Activated naive CD8-positive, alpha-beta T cell (primary cell): ENCODE data around the gene REL.

Experiments used
- H3K27ac Mint-ChIP-seq: one replicate; pipeline ENCODE4 v1.8.0; 2021; ENCODE audit warnings: mixed read lengths
- H3K27me3 Mint-ChIP-seq: one replicate; pipeline ENCODE4 v1.8.0; 2021; ENCODE audit warnings: mixed read lengths
- H3K36me3 Mint-ChIP-seq: one replicate; pipeline ENCODE4 v1.8.0; 2021; ENCODE audit warnings: mixed read lengths
- H3K4me1 Mint-ChIP-seq: one replicate; pipeline ENCODE4 v1.8.0; 2021; ENCODE audit warnings: low read depth, mixed read lengths
- H3K4me3 Mint-ChIP-seq: one replicate; pipeline ENCODE4 v1.8.0; 2021; ENCODE audit warnings: mild to moderate bottlenecking, mixed read lengths
- H3K9me3 Mint-ChIP-seq: one replicate; pipeline ENCODE4 v1.8.0; 2021; ENCODE audit warnings: low read depth, mixed read lengths

REL gene

DNA sequence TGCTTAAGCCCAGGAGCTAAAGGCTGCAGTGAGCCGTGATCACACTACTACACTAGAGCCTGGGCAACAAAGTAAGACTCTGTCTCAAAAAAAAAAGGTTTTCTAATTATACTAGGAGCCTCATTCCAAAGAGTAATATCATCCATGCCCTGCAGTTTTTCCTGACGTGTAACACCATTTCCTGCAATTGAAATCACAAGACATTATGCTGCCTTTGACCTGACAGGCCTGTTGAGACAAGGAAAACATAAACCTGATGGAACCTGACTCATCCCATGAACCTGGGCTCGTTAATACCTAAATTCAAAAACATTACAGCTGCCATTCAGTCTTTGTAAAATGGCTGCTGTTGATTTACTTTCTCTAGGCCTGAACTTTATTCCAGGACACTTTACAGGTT lies 77.4 kb downstream of the REL start:
- Mint-ChIP-seq H3K27me3 (no peaks in the 10 kb centered on the region), H3K36me3 (peaks cover 20% of the 10 kb centered on the region), H3K4me3 (no peak overlapping the region), H3K4me1 (peaks cover 4% of the 10 kb centered on the region), H3K9me3 (no peaks in the 10 kb centered on the region), H3K27ac (no peak overlapping the region)

DNA sequence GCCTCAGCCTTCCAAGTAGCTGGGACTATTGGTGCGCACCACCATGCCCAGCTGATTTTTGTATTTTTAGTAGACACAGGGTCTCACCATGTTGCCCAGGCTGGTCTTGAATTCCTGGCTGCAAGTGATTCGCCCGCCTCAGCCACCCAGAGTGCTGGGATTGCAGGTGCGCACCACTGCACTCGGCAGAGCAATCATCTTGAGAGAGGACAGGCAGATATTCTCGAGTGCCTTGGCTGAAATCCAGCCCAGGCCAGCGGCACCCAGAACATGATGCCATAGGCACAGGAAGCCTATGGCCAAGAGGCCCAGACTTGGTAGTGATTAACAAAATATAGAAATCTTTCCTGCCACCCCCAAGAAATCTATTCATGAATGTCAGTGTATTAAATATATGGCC lies 78.1 kb downstream of the REL start:
- H3K27ac Mint-ChIP-seq: no peak overlapping the region
- H3K36me3 Mint-ChIP-seq: peaks cover 20% of the 10 kb centered on the region
- no peaks in the 10 kb centered on the region for H3K27me3 Mint-ChIP-seq
- no peaks in the 10 kb centered on the region for H3K9me3 Mint-ChIP-seq
- no peak overlapping the region for H3K4me3 Mint-ChIP-seq
- H3K4me1 Mint-ChIP-seq: peaks cover 11% of the 10 kb centered on the region

DNA sequence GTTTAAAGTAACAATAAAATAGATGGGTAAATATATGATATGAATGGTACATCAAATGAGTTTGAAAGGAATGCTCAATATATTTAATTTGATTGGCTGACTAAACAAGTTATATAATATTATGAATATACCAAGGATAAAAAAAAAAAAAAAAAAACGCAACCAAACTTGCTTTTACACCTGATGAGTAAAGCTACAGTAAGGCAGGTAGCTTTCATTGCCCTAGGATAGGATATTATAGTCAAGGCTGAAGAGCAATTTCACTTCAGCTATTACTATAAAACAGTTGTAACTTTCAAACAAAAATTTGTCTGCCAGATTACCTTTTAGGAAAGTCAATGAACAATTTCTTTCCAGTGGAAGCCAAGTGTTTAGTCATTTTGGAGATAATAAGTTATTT lies 79.3 kb downstream of the REL start:
- Mint-ChIP-seq H3K36me3 (peaks cover 21% of the 10 kb centered on the region), H3K4me3 (no peak overlapping the region), H3K9me3 (no peaks in the 10 kb centered on the region), H3K27ac (no peak overlapping the region), H3K27me3 (no peaks in the 10 kb centered on the region), H3K4me1 (peaks cover 22% of the 10 kb centered on the region)

DNA sequence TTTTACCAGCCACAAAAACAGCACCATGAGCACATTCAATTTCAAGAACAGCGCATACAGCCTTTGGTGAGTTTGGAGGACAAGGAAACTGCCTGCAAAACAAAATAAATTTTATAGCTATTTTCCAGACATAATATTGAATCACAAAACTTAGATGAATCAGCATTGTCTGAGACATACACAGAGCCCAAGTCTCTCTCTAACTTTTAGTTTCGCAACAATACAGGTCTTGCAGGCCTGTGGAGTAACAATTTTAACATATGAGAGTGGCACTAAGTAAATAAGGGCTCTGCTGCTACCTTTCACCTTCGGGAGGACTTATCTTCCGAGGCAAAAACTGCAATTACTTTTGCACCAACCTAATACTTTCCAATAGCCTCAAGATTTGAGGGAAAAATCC lies 80.1 kb downstream of the REL start:
- H3K9me3 Mint-ChIP-seq: no peaks in the 10 kb centered on the region
- H3K4me3 Mint-ChIP-seq: no peak overlapping the region
- H3K27me3 Mint-ChIP-seq: no peaks in the 10 kb centered on the region
- H3K27ac Mint-ChIP-seq: no peak overlapping the region
- H3K4me1 Mint-ChIP-seq: peaks cover 28% of the 10 kb centered on the region
- peaks cover 20% of the 10 kb centered on the region for H3K36me3 Mint-ChIP-seq

DNA sequence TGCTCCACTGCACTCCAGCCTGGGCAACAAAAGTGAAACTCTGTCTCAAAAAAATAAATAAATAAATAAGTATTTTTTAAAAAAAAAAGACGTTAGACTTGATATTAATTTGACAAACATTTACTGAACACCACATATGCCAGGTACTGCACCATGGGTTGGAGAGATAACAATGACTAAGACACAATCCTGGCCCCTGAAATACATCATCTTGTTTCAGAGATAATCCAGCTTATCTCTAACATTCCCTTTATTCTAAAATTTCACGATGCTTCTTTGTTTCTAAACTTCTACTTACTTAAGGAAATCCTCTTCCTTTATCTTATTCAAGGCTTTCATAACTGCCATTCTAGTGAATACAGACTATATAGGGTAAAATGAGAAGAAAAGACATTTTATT lies 81.2 kb downstream of the REL start:
- Mint-ChIP-seq H3K4me3 (no peak overlapping the region), H3K4me1 (peaks cover 39% of the 10 kb centered on the region), H3K36me3 (peaks cover 22% of the 10 kb centered on the region), H3K27ac (no peak overlapping the region), H3K9me3 (no peaks in the 10 kb centered on the region), H3K27me3 (no peaks in the 10 kb centered on the region)

DNA sequence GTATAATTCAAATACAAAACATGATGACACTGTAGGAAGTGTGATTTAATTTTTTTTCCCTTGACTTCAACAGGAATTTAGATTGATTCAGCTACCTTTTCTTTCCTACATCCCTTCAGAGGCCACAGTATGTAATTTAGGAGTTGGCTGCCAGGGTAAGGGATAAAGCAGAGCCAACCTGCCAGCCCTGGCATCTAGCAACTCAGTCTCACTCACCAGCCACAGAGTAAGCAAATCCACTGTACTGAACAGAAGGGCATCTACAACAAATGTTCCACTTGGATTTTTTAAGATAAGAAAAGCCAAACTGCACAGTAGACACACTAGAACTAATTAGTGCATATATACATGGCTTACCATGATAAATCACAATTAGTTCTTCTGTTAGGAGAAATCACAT lies 81.8 kb downstream of the REL start:
- no peaks in the 10 kb centered on the region for H3K9me3 Mint-ChIP-seq
- peaks cover 45% of the 10 kb centered on the region for H3K4me1 Mint-ChIP-seq
- H3K4me3 Mint-ChIP-seq: no peak overlapping the region
- H3K27ac Mint-ChIP-seq: no peak overlapping the region
- peaks cover 21% of the 10 kb centered on the region for H3K36me3 Mint-ChIP-seq
- H3K27me3 Mint-ChIP-seq: no peaks in the 10 kb centered on the region

DNA sequence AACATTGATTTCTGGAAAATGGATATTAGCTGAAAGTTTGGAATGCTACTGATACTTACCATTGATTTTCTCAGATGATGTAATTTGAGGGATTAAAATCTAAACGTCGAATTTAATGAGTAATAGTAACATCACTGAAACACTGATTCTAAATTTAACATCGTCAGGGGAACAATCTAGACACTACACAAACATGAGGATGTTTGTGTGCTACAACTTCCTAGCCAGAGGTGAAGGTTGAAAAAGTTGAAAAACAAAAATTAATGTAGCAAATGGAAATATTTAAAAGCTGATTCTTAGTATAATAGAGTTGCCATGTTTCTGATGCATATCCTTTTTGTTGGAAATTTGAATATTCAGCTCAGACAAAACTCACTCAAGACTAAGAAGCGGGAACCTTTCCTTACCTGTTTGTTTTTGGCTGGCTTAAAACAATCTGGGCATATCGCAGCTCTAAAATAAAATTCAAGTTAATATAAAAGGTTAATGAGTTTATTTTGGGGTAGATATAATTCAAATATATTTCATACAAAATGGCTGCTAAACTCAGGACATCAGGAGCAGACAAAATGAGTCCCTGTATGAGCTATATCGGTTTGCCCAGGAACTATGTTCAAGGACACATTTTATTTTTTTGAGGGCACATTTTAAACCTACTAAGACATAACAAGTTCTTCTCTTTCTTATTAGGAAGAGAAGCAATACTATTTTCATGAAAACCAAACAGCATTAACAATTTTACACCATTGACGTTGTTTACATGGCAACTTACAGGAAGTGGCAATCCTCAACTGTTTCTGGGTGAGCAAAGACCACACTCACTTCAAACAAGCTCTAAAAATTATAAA lies 83.5 kb downstream of the REL start:
- Mint-ChIP-seq H3K27me3 (no peaks in the 10 kb centered on the region), H3K36me3 (peaks cover 20% of the 10 kb centered on the region), H3K4me1 (peaks cover 49% of the 10 kb centered on the region), H3K27ac (peak overlapping the region; percentile 75), H3K9me3 (no peaks in the 10 kb centered on the region), H3K4me3 (peak overlapping the region; percentile 9)

DNA sequence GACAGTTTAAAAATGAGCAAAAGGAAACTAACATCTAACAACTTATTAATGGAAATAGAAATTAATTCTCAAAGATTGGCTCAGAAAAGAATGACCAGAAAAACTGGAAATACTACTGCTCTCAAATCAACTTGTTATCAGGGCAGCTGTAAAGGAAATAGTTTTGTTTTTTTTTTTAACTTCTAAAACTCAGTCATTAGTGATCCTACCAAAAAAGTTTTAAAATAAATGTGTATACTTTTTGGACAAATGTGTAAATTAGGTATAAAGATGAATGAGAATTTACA lies 84.1 kb downstream of the REL start:
- peaks cover 49% of the 10 kb centered on the region for H3K4me1 Mint-ChIP-seq
- H3K27me3 Mint-ChIP-seq: no peaks in the 10 kb centered on the region
- no peaks in the 10 kb centered on the region for H3K9me3 Mint-ChIP-seq
- H3K4me3 Mint-ChIP-seq: peak overlapping the region; percentile 9
- H3K27ac Mint-ChIP-seq: peak overlapping the region; percentile 75
- H3K36me3 Mint-ChIP-seq: peaks cover 20% of the 10 kb centered on the region

DNA sequence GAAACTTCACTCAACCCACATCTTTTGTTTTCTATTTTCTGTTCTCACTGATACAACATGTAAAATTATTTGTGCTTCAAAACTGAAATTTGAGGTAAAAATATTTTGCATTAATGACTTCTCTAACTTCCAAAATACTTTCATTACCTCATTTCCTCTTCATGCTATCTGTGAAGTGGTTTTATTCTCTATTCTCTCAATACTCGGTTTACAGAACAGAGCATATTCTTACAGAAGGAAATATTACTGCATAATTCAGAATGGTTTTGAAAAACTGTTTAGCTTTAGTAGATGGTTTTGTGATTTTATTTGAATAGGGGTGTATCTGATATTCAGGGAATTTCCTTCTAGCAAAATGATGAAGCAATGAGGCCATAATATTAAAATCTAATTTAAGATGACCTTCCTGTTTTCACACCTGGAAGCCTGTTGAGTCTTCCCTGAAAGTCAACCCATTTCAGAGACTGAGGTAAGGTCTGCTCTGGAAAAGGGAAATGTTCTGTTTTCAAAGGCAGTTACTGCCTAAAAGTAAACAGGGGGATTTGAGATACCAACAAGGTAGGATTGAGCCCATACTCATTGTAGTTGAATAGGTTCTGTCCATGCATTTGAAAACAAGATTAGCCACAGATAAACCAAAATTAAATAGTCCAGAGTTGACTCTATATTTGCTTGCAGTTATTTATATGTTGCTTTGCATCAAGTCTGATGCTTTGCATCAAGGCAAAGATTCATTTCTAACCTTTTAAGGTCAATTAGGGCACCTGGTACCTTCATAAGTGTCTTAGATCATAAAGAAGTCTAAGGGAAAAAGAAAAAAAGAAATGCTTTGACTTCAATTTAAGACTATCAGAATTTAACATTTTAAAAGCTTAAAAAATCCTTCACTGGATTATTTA lies 85.4 kb downstream of the REL start:
- no peaks in the 10 kb centered on the region for H3K9me3 Mint-ChIP-seq
- peaks cover 56% of the 10 kb centered on the region for H3K4me1 Mint-ChIP-seq
- H3K27me3 Mint-ChIP-seq: no peaks in the 10 kb centered on the region
- H3K36me3 Mint-ChIP-seq: peaks cover 16% of the 10 kb centered on the region
- peak overlapping the region; percentile 80 for H3K27ac Mint-ChIP-seq
- H3K4me3 Mint-ChIP-seq: peak overlapping the region; percentile 66

DNA sequence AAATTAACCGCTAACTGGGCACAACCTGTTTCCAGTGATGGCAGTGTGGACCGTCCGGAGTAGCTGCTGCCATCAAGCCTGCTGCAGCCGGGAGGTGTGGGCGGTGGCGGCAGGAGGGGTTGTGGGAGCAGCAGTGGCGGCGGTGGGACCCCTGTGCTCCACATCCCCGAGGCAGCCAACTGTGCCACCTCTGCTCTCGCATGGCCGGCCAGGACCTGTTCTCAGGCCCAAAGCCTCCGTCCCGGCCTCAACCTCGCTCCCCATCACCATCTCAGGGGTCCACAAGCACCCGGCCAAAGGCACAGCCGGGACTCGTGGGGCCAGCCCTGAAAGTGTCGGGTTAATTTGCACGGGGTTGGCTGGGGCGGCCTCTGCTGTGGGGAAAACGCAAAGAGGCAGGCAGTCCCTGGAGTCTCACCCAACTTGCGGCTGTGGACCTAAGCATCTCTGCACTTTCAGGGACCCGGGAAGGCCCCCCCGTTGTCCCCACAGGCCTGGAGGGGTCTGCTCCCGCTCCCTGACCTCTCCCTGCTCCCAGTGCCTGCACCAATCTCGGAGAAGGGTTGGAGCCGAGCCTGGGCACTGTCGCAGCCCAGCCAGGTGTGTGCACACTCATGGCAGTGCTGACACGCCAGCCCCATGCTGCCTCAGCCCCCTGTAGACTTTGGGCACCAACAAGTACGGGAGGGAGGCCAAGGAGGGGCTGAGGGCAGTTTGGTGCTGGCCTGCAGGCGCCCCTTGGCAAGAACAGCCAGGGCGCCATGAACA lies 91.7 kb downstream of the REL start:
- Mint-ChIP-seq H3K27me3 (no peaks in the 10 kb centered on the region), H3K4me1 (peaks cover 21% of the 10 kb centered on the region), H3K4me3 (no peak overlapping the region), H3K9me3 (no peaks in the 10 kb centered on the region), H3K27ac (no peak overlapping the region), H3K36me3 (peaks cover 2% of the 10 kb centered on the region)

DNA sequence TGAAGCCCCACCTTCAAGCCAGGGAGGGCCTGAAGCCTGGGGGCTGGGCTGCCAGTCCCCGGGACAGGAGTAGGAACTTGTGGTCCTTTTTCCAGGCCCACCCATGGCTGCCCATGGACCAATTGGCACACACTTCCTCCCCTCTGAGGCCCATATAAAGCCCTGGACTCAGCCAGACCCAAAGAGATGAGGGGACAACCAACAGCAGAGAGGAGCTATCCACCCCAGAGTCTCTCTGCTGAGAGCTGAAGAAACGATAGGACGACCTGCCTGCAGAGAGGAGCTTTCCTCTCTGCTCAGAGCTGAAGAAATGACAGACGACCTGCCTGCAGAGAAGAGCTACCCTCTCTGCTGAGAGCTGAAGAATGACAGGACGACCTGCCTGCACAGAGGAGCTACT lies 92.3 kb downstream of the REL start:
- H3K36me3 Mint-ChIP-seq: no peaks in the 10 kb centered on the region

DNA sequence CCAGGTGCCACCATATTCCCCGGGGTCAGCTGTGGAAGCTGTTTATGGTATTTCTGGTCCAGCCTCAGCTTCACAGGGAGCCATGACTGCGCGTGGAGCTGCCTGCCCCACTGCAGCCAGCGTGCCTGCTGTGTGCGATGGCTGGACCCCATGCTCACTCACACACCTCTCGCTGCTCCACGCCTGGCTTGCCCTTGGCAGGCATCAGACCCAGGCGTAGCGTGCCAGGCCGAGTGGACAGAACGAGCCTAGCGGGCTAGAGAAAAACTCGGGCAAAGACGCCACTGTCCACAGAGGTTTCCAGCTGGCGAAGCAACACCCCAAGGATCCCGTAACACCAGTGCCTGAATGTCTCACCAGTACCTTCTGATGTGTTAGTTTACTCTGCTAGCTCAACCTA lies 93.3 kb downstream of the REL start:
- Mint-ChIP-seq H3K36me3 (no peaks in the 10 kb centered on the region), H3K4me1 (peaks cover 17% of the 10 kb centered on the region), H3K27me3 (no peaks in the 10 kb centered on the region), H3K9me3 (no peaks in the 10 kb centered on the region), H3K4me3 (no peak overlapping the region), H3K27ac (no peak overlapping the region)

More for the DNA sequence above, 92.3 kb downstream of the REL start:
- no peaks in the 10 kb centered on the region for H3K27me3 Mint-ChIP-seq
- no peak overlapping the region for H3K4me3 Mint-ChIP-seq
- H3K4me1 Mint-ChIP-seq: peaks cover 19% of the 10 kb centered on the region
- H3K9me3 Mint-ChIP-seq: no peaks in the 10 kb centered on the region
- H3K27ac Mint-ChIP-seq: no peak overlapping the region
